Activated T-cell treated with anti-CD3 and anti-CD28 coated beads, Interleukin-2, amount 50 U/mL, for 72 hours (primary cell): ENCODE measurements around the gene TCERG1L. TPM values are rescaled to one million over a fixed set of nuclear protein-coding genes. Genes with fewer than 3 reads are reported as not detected.
"Not testable (repeated sequence)": the region's sequence is repeated elsewhere in the genome, so short reads cannot be mapped to it uniquely, and the experiment has no call there.

Experiments used
- ATAC-seq, 2 donors: fragments of 150-1000 bp; cut with Tn5 transposase; replicated peaks in 1 of 2; 2 replicates each; pipeline ENCODE4 v1.10.0; 2021; ENCODE audit warnings: moderate library complexity in 2 of 2, mild to moderate bottlenecking in 1 of 2
- DNase-seq, 2 donors: peaks; one replicate each; pipeline ENCODE4 v3.0.0; 2021 to 2022; ENCODE audit warnings: mixed read lengths in 1 of 2
- H3K27ac Mint-ChIP-seq: one replicate; pipeline ENCODE4 v1.8.0; 2022; ENCODE audit warnings: mild to moderate bottlenecking, moderate library complexity, mixed read lengths
- H3K27me3 Mint-ChIP-seq: one replicate; pipeline ENCODE4 v1.8.0; 2022; ENCODE audit warnings: low read depth, mixed read lengths
- H3K36me3 Mint-ChIP-seq, 2 donors: one replicate each; pipeline ENCODE4 v1.8.0; 2022; ENCODE audit warnings: mixed read lengths in 2 of 2, mild to moderate bottlenecking in 1 of 2; ENCODE audit not compliant: insufficient read depth in 2 of 2
- H3K4me1 Mint-ChIP-seq: one replicate; pipeline ENCODE4 v1.8.0; 2022; ENCODE audit warnings: low read depth, mixed read lengths
- H3K4me3 Mint-ChIP-seq, 2 donors: one replicate each; pipeline ENCODE4 v1.8.0; 2022; ENCODE audit warnings: mild to moderate bottlenecking in 2 of 2, mixed read lengths in 2 of 2, moderate library complexity in 2 of 2
- H3K9me3 Mint-ChIP-seq, 2 donors: one replicate each; pipeline ENCODE4 v1.8.0; 2022; ENCODE audit warnings: mixed read lengths in 2 of 2
- total RNA-seq, 2 donors: library from RNA; stranded (reverse); gene quantifications; one replicate each; pipeline ENCODE4 v1.2.3, GENCODE V29; 2022

The TCERG1L gene
- total RNA-seq, 2 donors from 2014 or later = 0.09 TPM; not detected in 1

GRCh38 chr10:131234606-131235005 lies 76.9 kb downstream of the TCERG1L start:
- H3K27ac Mint-ChIP-seq, DNase-seq, H3K36me3 Mint-ChIP-seq, H3K4me3 Mint-ChIP-seq, ATAC-seq, H3K9me3 Mint-ChIP-seq, H3K4me1 Mint-ChIP-seq, H3K27me3 Mint-ChIP-seq: not testable (repeated sequence)

GRCh38 chr10:131233611-131234258 lies 77.8 kb downstream of the TCERG1L start:
- ATAC-seq = no peak
- Mint-ChIP-seq H3K4me1 (no peaks in the 10 kb centered on the region), H3K4me3 (no peak overlapping the region), H3K27ac (no peak overlapping the region), H3K36me3 (no peaks in the 10 kb centered on the region), H3K27me3 (no peaks in the 10 kb centered on the region), H3K9me3 (no peaks in the 10 kb centered on the region)
- DNase-seq = no peak

DNA sequence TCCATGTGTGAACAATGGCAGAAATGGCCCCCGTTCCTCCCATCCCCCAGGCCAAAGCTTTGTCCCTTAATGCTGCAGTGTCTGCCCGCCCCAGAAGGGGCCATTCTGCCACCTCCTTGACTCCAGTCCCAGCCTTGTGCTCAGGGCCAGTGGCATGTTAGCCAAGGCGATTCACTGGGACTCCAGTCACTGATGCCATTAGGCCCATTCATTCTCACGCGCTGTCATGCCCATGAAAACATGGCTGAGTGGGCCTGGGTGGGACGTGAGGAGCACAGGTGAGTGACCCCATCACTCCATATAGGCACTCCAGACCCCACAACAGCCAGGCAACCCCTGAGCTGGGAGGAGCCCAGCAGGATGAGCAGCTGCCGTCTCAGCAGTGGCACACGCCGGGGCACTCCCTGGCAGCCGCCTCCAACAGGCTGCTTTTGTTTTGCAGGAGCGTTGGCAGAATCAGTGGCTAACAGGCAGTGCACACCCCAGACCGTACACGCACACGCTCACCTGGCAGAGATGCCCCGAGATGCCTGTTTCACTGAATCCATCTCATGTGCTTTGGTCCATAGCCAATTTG lies 79.5 kb downstream of the TCERG1L start:
- DNase-seq = no peak
- no peaks in the 10 kb centered on the region for H3K36me3 Mint-ChIP-seq
- H3K9me3 Mint-ChIP-seq = no peaks in the 10 kb centered on the region
- no peaks in the 10 kb centered on the region for H3K27me3 Mint-ChIP-seq
- H3K4me3 Mint-ChIP-seq = no peak overlapping the region
- ATAC-seq = no peak
- no peaks in the 10 kb centered on the region for H3K4me1 Mint-ChIP-seq
- no peak overlapping the region for H3K27ac Mint-ChIP-seq

DNA sequence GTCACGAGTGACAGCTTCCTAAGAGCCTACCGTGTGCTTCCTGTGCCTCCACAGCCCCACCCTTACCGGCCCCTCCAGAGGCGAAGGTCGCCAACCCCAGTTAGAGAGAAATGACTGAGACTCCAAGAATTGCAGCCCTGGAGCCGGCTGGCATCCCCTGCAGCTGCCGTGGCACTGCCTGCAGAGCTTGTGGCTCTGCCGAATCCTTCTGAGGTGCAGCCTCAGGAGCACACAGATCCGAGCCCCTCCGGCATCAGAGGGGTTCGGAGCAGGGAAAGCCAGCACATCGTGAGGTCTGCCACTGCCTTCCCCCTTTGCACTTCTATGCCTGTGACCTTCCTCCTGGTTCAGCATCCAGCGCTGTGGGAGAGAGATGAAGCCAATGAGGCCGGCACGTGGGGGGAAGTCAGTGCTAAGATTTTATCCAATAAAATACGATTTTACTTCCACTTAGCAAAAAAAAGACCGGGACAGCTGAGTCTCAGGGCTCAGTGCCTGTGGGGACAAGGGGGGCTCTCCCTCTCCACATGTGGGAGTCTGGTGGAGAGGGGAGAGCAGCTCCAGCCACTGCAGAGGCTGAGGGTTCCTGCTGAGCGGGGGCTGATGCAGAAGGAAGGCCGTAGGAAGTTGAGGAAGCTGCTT lies 80.1 kb downstream of the TCERG1L start:
- ATAC-seq (no peak), DNase-seq (no peak)
- Mint-ChIP-seq H3K9me3 (no peaks in the 10 kb centered on the region), H3K27me3 (no peaks in the 10 kb centered on the region), H3K27ac (no peak overlapping the region), H3K4me1 (no peaks in the 10 kb centered on the region), H3K4me3 (no peak overlapping the region), H3K36me3 (no peaks in the 10 kb centered on the region)

GRCh38 chr10:131230641-131231322 lies 80.7 kb downstream of the TCERG1L start:
- Mint-ChIP-seq H3K27me3 (no peaks in the 10 kb centered on the region), H3K4me1 (no peaks in the 10 kb centered on the region), H3K9me3 (no peaks in the 10 kb centered on the region), H3K4me3 (no peak overlapping the region), H3K27ac (no peak overlapping the region), H3K36me3 (no peaks in the 10 kb centered on the region)
- DNase-seq (no peak), ATAC-seq (no peak)

GRCh38 chr10:131230166-131230565 lies 81.4 kb downstream of the TCERG1L start:
- no peaks in the 10 kb centered on the region for H3K4me1 Mint-ChIP-seq
- H3K27me3 Mint-ChIP-seq = no peaks in the 10 kb centered on the region
- no peaks in the 10 kb centered on the region for H3K9me3 Mint-ChIP-seq
- no peak overlapping the region for H3K4me3 Mint-ChIP-seq
- no peak overlapping the region for H3K27ac Mint-ChIP-seq
- H3K36me3 Mint-ChIP-seq = no peaks in the 10 kb centered on the region
- DNase-seq (no peak), ATAC-seq (no peak)

DNA sequence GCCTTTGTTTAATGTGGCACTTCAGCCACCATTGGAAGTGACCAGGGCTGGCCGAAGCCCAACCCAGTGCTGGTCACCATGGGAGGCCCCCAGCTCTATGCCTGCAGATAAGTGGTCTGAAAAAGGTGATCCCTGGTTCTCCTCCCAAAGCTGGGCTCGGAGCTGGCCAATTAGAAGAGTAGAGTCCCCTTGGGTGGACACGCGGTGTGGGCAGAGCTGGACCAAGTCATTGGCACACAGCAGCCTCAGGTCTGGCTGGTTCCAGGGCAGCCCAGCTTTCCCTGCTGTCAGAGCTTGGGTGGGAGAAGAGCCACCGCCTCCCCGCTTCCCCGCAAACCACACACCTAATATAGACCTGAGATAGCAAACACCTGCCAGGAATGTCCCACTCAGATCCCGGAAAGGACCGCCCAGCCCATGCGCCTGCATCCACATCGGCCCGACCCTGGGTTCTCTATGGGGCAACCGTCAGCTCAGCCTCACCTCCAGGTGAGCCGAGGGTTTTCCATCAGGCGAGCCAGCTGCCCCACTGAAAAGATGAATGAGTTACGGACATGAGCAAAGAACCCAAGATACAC lies 84.3 kb downstream of the TCERG1L start:
- Mint-ChIP-seq H3K9me3 (no peaks in the 10 kb centered on the region), H3K4me1 (no peaks in the 10 kb centered on the region), H3K36me3 (no peaks in the 10 kb centered on the region), H3K4me3 (no peak overlapping the region), H3K27me3 (no peaks in the 10 kb centered on the region), H3K27ac (no peak overlapping the region)
- ATAC-seq (no peak), DNase-seq (no peak)

GRCh38 chr10:131226446-131227162 lies 84.9 kb downstream of the TCERG1L start:
- Mint-ChIP-seq H3K27ac (no peak overlapping the region), H3K27me3 (no peaks in the 10 kb centered on the region), H3K9me3 (no peaks in the 10 kb centered on the region), H3K4me3 (no peak overlapping the region), H3K36me3 (no peaks in the 10 kb centered on the region), H3K4me1 (no peaks in the 10 kb centered on the region)
- ATAC-seq (no peak), DNase-seq (no peak)

GRCh38 chr10:131224106-131224505 lies 87.4 kb downstream of the TCERG1L start:
- Mint-ChIP-seq H3K27ac (no peak overlapping the region), H3K4me1 (no peaks in the 10 kb centered on the region), H3K27me3 (no peaks in the 10 kb centered on the region), H3K36me3 (no peaks in the 10 kb centered on the region), H3K9me3 (no peaks in the 10 kb centered on the region), H3K4me3 (no peak overlapping the region)
- DNase-seq = no peak
- ATAC-seq = no peak

GRCh38 chr10:131223422-131223821 lies 88.1 kb downstream of the TCERG1L start:
- no peak for DNase-seq
- no peak for ATAC-seq
- H3K27me3 Mint-ChIP-seq = no peaks in the 10 kb centered on the region
- H3K4me3 Mint-ChIP-seq = no peak overlapping the region
- H3K4me1 Mint-ChIP-seq = no peaks in the 10 kb centered on the region
- no peak overlapping the region for H3K27ac Mint-ChIP-seq
- H3K9me3 Mint-ChIP-seq = no peaks in the 10 kb centered on the region
- no peaks in the 10 kb centered on the region for H3K36me3 Mint-ChIP-seq

- H3K4me3 Mint-ChIP-seq = no peak overlapping the region
- DNase-seq (no peak), ATAC-seq (no peak)
- H3K27me3 Mint-ChIP-seq = no peaks in the 10 kb centered on the region
- no peaks in the 10 kb centered on the region for H3K9me3 Mint-ChIP-seq
- no peaks in the 10 kb centered on the region for H3K36me3 Mint-ChIP-seq
- H3K27ac Mint-ChIP-seq = no peak overlapping the region
- no peaks in the 10 kb centered on the region for H3K4me1 Mint-ChIP-seq
Observed at GRCh38 chr10:131222986-131223385, 88.5 kb downstream of the TCERG1L start.

DNA sequence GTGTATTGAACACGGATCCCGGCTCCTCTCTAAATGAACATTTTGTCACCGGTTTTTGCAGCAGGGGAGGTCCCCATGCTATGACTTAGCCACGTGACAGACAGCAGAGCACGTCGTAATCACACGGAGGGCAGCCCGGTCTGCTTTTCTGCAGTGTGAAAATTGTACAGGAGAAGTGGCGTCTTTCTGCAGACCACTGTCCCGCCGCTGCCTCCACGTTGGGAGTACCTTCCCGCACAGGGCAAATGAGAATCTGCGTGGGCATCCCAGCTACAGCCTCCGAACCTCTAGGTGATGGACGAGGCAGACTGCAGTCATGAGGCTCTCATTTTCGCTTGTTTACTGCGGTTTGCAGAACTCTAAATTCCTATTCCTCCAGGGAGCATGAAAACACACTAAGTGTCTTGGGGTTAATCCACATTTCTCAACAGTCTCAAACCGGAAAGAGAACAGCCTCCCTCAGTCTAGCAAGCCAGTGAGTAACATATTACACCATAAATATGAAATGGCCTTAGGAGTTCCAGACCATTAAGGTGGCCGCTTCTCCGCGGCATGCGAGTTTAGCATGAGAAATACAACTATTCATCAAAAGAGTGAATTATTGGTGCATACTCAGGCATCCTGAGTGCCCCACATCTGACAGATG lies 89.8 kb downstream of the TCERG1L start:
- H3K27ac Mint-ChIP-seq = no peak overlapping the region
- no peaks in the 10 kb centered on the region for H3K36me3 Mint-ChIP-seq
- ATAC-seq (no peak), DNase-seq (no peak)
- H3K27me3 Mint-ChIP-seq = no peaks in the 10 kb centered on the region
- no peak overlapping the region for H3K4me3 Mint-ChIP-seq
- H3K4me1 Mint-ChIP-seq = no peaks in the 10 kb centered on the region
- H3K9me3 Mint-ChIP-seq = no peaks in the 10 kb centered on the region
